DOHH2 (cell line): ENCODE results near the gene KIRREL3.

Experiments used
- H3F3A ChIP-seq: fragments of 200-600 bp; sonication (generic), shearing (Covaris generic); 2 replicates; pipeline ENCODE4 v1.6.0; 2016; ENCODE audit warnings: antibody characterized with exemption, mild to moderate bottlenecking; ENCODE audit not compliant: control insufficient read depth, insufficient read depth
- H3K27ac ChIP-seq: fragments of 200-600 bp; sonication (generic); 2 replicates; pipeline ENCODE4 v1.5.1; 2014; ENCODE audit warnings: low read depth, mild to moderate bottlenecking, low read length, moderate library complexity
- H3K27me3 ChIP-seq: fragments of 200-600 bp; sonication (generic); 2 replicates; pipeline ENCODE4 v1.6.1; 2014; ENCODE audit warnings: mild to moderate bottlenecking, low read length, mixed read lengths; ENCODE audit not compliant: control insufficient read depth
- H3K36me3 ChIP-seq: fragments of 200-600 bp; sonication (generic); 2 replicates; pipeline ENCODE4 v1.6.1; 2014; ENCODE audit warnings: mild to moderate bottlenecking, low read length, moderate library complexity, mixed read lengths; ENCODE audit not compliant: control insufficient read depth
- H3K4me1 ChIP-seq: fragments of 200-600 bp; sonication (generic); 2 replicates; pipeline ENCODE4 v1.6.1; 2014; ENCODE audit warnings: mild to moderate bottlenecking, low read length, mixed read lengths; ENCODE audit not compliant: control insufficient read depth
- H3K4me2 ChIP-seq: fragments of 200-600 bp; sonication (generic); 2 replicates; pipeline ENCODE4 v1.6.0; 2014; ENCODE audit warnings: mild to moderate bottlenecking, low read length, moderate library complexity
- H3K4me3 ChIP-seq: fragments of 200-600 bp; sonication (generic); 2 replicates; pipeline ENCODE4 v1.5.1; 2014; ENCODE audit warnings: mild to moderate bottlenecking, low read length, mixed read lengths
- H3K79me2 ChIP-seq: fragments of 200-600 bp; sonication (generic); 2 replicates; pipeline ENCODE4 v1.6.1; 2014; ENCODE audit warnings: mild to moderate bottlenecking, low read length, mixed read lengths; ENCODE audit not compliant: control insufficient read depth
- H3K9me2 ChIP-seq: fragments of 200-600 bp; sonication (generic); replicated peaks from 2 replicates; pipeline ENCODE4 v1.6.1; 2014; ENCODE audit warnings: mild to moderate bottlenecking, low read length, mixed read lengths; ENCODE audit not compliant: control insufficient read depth
- H3K9me3 ChIP-seq: fragments of 200-600 bp; sonication (generic); 2 replicates; pipeline ENCODE4 v1.6.1; 2014; ENCODE audit warnings: antibody characterized with exemption, low read length, mixed read lengths; ENCODE audit not compliant: control insufficient read depth, insufficient read depth
- H4K20me1 ChIP-seq: fragments of 200-600 bp; sonication (generic); 2 replicates; pipeline ENCODE4 v1.6.0; 2014; ENCODE audit warnings: low read depth, mild to moderate bottlenecking, antibody characterized with exemption, low read length, moderate library complexity; ENCODE audit not compliant: control insufficient read depth, insufficient read depth
- CTCF ChIP-seq: fragments of 200-600 bp; sonication (generic); IDR thresholded peaks from one replicate; pipeline ENCODE4 v1.5.1; 2014; ENCODE audit warnings: antibody characterized with exemption, mild to moderate bottlenecking, low read depth, low read length; ENCODE audit not compliant: poor library complexity, severe bottlenecking
- EZH2phosphoT487 ChIP-seq: fragments of 200-600 bp; sonication (generic); IDR thresholded peaks from 2 replicates; pipeline ENCODE4 v1.6.1; 2017; ENCODE audit warnings: borderline replicate concordance, mild to moderate bottlenecking, antibody characterized with exemption, low read length, moderate library complexity, mixed read lengths

The KIRREL3 gene

DNA sequence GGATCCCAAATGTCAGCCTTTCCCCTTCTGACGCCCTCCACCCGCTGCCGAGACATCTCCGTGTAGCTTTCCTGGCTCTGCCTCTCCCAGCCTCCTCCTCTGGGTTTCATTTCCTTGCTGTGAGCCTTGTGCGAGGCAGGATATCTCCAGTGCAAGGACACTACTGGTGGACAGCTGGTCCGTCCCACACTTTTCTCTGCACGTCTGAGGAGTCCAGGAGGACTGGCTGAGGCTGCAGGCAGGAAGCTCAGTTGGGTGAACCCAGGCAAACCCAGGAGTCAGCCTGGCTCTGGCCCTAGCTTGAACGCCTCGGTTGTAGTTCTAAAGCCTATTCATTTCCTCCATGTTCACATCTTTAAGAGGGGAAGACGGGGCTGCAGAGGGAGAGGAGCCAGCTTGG is 499.6 kb downstream of the KIRREL3 start:
- H3K4me2 ChIP-seq: no peak overlapping the region
- no peaks in the 10 kb centered on the region for H3K9me3 ChIP-seq
- no peaks in the 10 kb centered on the region for H4K20me1 ChIP-seq
- no peaks in the 10 kb centered on the region for H3K79me2 ChIP-seq
- no peaks in the 10 kb centered on the region for H3F3A ChIP-seq
- no peaks in the 10 kb centered on the region; the same call in 1 of the 2 replicates for H3K27me3 ChIP-seq
- no peaks in the 10 kb centered on the region for H3K4me1 ChIP-seq
- TF ChIP-seq EZH2phosphoT487 (no peak), CTCF (no peak)
- no peaks in the 10 kb centered on the region for H3K9me2 ChIP-seq
- no peak overlapping the region for H3K4me3 ChIP-seq
- no peaks in the 10 kb centered on the region for H3K36me3 ChIP-seq
- H3K27ac ChIP-seq: no peak overlapping the region

DNA sequence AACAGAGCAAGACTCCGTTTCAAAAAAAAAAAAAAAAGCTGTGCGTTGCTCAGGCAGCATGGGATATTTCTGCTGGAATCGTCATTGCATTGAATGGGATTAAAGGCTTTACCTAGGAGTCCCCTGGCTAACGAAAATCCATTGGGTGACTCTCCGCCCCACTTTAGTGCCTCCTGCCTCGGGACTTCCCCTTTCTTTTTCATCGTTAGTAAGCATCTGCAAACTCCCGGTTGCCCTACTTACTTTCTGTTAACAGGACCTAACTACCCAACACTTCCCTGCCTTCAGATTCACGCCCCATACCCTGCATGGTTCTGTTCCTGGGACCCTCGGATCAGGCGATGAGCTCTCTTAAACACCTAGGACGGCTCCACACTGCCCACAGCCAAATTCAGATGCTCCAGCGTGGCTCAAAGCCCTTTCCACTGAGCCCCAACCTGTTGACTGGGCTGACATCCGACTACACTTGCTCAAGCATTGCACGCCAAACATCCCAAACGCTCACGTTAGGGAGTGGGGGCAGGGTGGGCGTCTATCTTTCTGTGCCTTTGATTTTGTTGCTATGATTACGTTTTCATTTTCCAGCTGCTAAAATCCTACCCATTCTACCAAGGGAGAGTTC is 501.3 kb downstream of the KIRREL3 start:
- H3F3A ChIP-seq: no peaks in the 10 kb centered on the region
- H3K79me2 ChIP-seq: no peaks in the 10 kb centered on the region
- H3K36me3 ChIP-seq: no peaks in the 10 kb centered on the region
- H3K4me3 ChIP-seq: no peak overlapping the region
- no peaks in the 10 kb centered on the region for H3K4me1 ChIP-seq
- H3K9me3 ChIP-seq: no peaks in the 10 kb centered on the region
- TF ChIP-seq EZH2phosphoT487: no peak
- no peak for TF ChIP-seq CTCF
- H3K27ac ChIP-seq: no peak overlapping the region
- H3K9me2 ChIP-seq: no peaks in the 10 kb centered on the region
- no peaks in the 10 kb centered on the region; the same call in 1 of the 2 replicates for H3K27me3 ChIP-seq
- H4K20me1 ChIP-seq: no peaks in the 10 kb centered on the region
- no peak overlapping the region for H3K4me2 ChIP-seq

- no peaks in the 10 kb centered on the region for H3K79me2 ChIP-seq
- H3K4me3 ChIP-seq: no peak overlapping the region
- no peaks in the 10 kb centered on the region for H3K9me2 ChIP-seq
- no peaks in the 10 kb centered on the region for H3F3A ChIP-seq
- no peaks in the 10 kb centered on the region for H3K4me1 ChIP-seq
- no peaks in the 10 kb centered on the region for H3K9me3 ChIP-seq
- no peaks in the 10 kb centered on the region for H3K36me3 ChIP-seq
- TF ChIP-seq CTCF: no peak
- TF ChIP-seq EZH2phosphoT487: no peak
- H3K27me3 ChIP-seq: no peaks in the 10 kb centered on the region; the same call in 1 of the 2 replicates
- H3K4me2 ChIP-seq: no peak overlapping the region
- no peak overlapping the region for H3K27ac ChIP-seq
- H4K20me1 ChIP-seq: no peaks in the 10 kb centered on the region
These were observed 502.3 kb downstream of the KIRREL3 start for GRCh38 chr11:126498281-126498680.
